Dendritic cell treated with granulocyte-macrophage colony-stimulating factor and Interleukin-4, amounts not matched to agents 40 ng/mL and 50 ng/mL, for 4 days (primary cell): ENCODE data around the gene OPRD1.
"Not testable (repeated sequence)": the region's sequence is repeated elsewhere in the genome, so short reads cannot be mapped to it uniquely, and the experiment has no call there.

Experiments used
- H3K27ac Mint-ChIP-seq: one replicate; pipeline ENCODE4 v1.8.0; 2022; ENCODE audit warnings: mild to moderate bottlenecking, mixed read lengths
- H3K27me3 Mint-ChIP-seq: one replicate; pipeline ENCODE4 v1.8.0; 2022; ENCODE audit warnings: mild to moderate bottlenecking, mixed read lengths
- H3K36me3 Mint-ChIP-seq: one replicate; pipeline ENCODE4 v1.8.0; 2022; ENCODE audit warnings: low read depth, mixed read lengths
- H3K4me1 Mint-ChIP-seq: one replicate; pipeline ENCODE4 v1.8.0; 2022; ENCODE audit warnings: low read depth, mixed read lengths
- H3K4me3 Mint-ChIP-seq: one replicate; pipeline ENCODE4 v1.8.0; 2022; ENCODE audit warnings: mild to moderate bottlenecking, moderate library complexity, mixed read lengths
- H3K9me3 Mint-ChIP-seq: one replicate; pipeline ENCODE4 v1.8.0; 2022; ENCODE audit warnings: mixed read lengths
- intact Hi-C: fragments of 100-400 bp; cut with micrococcal nuclease; formaldehyde crosslinking; loops from one replicate; pipeline ENCODE4 v1.15.0; 2022

Gene OPRD1

GRCh38 chr1:28812669-28813468, 899 bp downstream of the OPRD1 start:
- Mint-ChIP-seq H3K9me3 (no peaks in the 10 kb centered on the region), H3K4me3 (no peak overlapping the region), H3K27me3 (peaks cover 62% of the 10 kb centered on the region), H3K4me1 (peaks cover 11% of the 10 kb centered on the region), H3K36me3 (no peaks in the 10 kb centered on the region), H3K27ac (no peak overlapping the region)
- intact Hi-C loops, result no loop called here

DNA sequence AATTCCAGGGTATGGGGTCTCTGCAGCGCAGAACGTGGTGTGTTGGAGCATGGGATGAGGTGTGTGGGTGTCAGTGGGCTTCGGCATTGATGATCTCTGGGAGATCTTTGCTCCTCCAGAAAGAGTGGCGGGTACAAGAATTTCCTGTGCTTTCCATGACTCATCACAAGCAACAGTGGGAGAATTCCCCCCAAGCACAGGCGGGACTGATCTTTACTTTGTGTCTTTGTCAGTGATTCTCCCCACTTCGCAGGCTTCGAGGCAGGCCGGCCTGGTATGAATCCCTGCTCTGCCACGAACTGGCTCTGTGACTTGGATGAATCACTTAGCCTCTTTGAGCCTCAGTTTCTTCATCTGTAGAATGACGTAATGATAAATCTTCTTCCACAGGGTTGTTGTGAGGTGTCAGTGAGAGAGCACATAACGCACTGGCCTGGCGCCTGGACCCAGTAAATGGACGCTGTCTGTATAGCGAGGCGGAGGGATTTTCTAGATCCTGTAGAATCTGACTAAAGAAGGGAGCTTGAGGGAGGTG, 2.0 kb downstream of the OPRD1 start:
- H3K4me1 Mint-ChIP-seq, result peaks cover 11% of the 10 kb centered on the region
- peaks cover 62% of the 10 kb centered on the region for H3K27me3 Mint-ChIP-seq
- H3K9me3 Mint-ChIP-seq, result no peaks in the 10 kb centered on the region
- no peak overlapping the region for H3K27ac Mint-ChIP-seq
- H3K36me3 Mint-ChIP-seq, result no peaks in the 10 kb centered on the region
- H3K4me3 Mint-ChIP-seq, result no peak overlapping the region
- intact Hi-C loops, result no loop called here

- peaks cover 54% of the 10 kb centered on the region for H3K27me3 Mint-ChIP-seq
- no peak overlapping the region for H3K27ac Mint-ChIP-seq
- H3K4me1 Mint-ChIP-seq, result peaks cover 5% of the 10 kb centered on the region
- H3K9me3 Mint-ChIP-seq, result no peaks in the 10 kb centered on the region
- no peaks in the 10 kb centered on the region for H3K36me3 Mint-ChIP-seq
- intact Hi-C loops, result no loop called here
- no peak overlapping the region for H3K4me3 Mint-ChIP-seq
Observed at GRCh38 chr1:28815533-28816185, 3.7 kb downstream of the OPRD1 start.

GRCh38 chr1:28817133-28817532, 5.2 kb downstream of the OPRD1 start:
- Mint-ChIP-seq H3K27me3 (peaks cover 44% of the 10 kb centered on the region), H3K4me1 (no peaks in the 10 kb centered on the region), H3K27ac (no peak overlapping the region), H3K4me3 (no peak overlapping the region), H3K9me3 (no peaks in the 10 kb centered on the region), H3K36me3 (no peaks in the 10 kb centered on the region)
- intact Hi-C loops, result no loop called here

DNA sequence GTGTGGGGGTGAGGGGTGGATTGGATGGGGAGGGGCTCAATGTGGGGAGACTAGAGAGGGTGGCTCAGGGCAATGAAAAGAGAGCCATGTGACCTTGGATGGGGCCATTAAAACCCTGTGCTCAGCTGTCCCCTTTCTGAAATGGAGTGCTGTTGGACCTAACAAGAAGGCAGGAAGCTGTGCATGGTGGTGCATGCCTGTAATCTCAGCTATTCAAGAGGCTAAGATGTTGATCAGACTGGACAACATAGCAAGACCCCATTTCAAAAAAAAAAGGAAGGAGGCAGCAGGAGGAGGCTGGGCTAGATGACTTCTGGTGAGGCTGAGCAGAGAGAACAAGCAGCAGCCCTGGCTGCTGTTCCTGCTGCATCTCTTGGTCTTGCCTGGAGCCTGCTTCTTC, 7.0 kb downstream of the OPRD1 start:
- Mint-ChIP-seq H3K4me3 (no peak overlapping the region), H3K27me3 (peaks cover 29% of the 10 kb centered on the region), H3K4me1 (no peaks in the 10 kb centered on the region), H3K9me3 (no peaks in the 10 kb centered on the region), H3K27ac (no peak overlapping the region), H3K36me3 (no peaks in the 10 kb centered on the region)
- intact Hi-C loops, result no loop called here

DNA sequence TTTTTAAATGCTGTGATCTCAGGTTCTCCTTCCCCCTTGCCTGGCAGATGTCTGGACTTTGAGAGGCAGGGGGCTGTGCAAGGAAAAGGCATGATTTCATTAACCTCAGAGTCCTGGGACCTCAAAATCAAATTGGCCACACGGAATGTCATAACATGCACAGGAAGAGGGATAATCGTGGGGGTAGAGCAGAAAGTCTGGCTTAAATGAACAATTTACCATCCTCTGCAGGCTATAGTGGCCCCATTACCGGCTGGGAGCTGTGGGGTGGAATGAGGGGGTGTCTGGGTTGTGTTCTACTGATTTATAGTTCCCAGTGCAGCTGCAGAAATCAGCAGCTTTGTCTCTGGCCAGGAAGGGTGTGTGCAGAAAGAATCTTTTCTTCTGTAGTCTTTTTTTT, 10.8 kb downstream of the OPRD1 start:
- no peaks in the 10 kb centered on the region for H3K9me3 Mint-ChIP-seq
- no peak overlapping the region for H3K4me3 Mint-ChIP-seq
- intact Hi-C loops, result no loop called here
- H3K27me3 Mint-ChIP-seq, result peaks cover 4% of the 10 kb centered on the region
- H3K4me1 Mint-ChIP-seq, result no peaks in the 10 kb centered on the region
- H3K36me3 Mint-ChIP-seq, result no peaks in the 10 kb centered on the region
- no peak overlapping the region for H3K27ac Mint-ChIP-seq

DNA sequence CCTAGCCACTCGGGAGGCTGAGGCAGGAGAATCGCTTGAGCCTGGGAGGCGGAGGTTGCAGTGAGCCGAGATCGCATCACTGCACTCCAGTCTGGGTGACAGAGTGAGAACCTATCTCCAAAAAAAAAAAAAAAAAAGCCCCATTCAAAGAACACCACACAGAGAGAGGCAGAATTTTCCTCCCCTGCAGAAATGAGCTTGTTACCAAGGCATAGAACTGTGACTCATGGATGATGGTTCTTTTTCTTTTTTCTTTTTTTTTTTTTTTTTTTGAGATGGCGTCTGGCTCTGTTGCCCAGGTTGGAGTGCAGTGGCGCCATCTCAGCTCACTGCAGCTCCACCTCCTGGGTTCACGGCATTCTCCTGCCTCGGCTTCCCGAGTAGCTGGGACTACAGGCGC, 12.1 kb downstream of the OPRD1 start:
- H3K36me3 Mint-ChIP-seq, H3K4me1 Mint-ChIP-seq, H3K27me3 Mint-ChIP-seq, H3K27ac Mint-ChIP-seq, H3K4me3 Mint-ChIP-seq, intact Hi-C loops, H3K9me3 Mint-ChIP-seq: not testable (repeated sequence)

DNA sequence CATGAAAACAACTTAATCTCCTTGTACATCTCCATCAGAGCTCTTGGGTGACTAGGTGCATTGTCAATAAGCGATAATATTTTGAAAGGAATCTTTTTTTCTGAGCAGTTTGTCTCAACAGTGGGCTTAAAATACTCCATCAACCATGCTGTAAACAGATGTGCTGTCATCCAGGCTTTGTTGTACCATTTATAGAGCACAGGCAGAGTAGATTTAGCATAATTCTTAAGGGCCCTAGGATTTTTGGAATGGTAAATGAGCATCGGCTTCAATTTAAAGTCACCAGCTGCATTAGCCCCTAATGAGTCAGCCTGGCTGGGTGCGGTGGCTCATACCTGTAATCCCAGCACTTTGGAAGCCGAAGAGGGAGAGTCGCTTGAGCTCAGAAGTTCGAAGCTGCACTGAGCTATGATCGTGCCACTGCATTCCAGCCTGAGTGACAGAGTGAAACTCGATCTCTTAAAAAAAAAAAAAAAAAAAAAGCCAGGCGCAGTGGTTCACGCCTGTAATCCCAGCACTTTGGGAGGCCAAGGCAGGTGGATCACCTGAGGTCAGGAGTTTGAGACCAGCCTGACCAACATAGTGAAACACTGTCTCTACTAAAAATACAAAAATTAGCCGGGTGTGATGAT, 16.4 kb downstream of the OPRD1 start:
- H3K27ac Mint-ChIP-seq, intact Hi-C loops, H3K9me3 Mint-ChIP-seq, H3K4me3 Mint-ChIP-seq, H3K36me3 Mint-ChIP-seq, H3K4me1 Mint-ChIP-seq, H3K27me3 Mint-ChIP-seq: not testable (repeated sequence)

DNA sequence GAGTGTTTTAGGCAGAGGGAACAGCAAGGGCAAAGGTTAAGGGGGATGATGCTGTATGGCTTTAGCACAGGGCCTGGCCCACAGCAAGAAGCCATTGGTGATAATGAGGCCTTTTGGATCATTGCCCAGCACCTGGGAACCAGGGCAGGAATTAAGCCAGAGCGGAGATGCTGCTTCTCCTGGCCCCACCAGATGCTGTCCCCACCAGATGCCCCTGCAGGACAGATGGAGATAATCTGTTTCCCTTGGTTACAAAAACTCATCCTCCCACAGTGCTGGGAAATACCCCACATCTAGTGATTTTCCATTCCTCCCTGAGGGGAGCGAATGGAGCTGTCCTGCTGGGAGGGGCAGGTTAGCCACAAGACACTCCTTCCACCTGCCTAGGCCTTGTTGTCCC, 18.8 kb downstream of the OPRD1 start:
- H3K9me3 Mint-ChIP-seq, result no peaks in the 10 kb centered on the region

DNA sequence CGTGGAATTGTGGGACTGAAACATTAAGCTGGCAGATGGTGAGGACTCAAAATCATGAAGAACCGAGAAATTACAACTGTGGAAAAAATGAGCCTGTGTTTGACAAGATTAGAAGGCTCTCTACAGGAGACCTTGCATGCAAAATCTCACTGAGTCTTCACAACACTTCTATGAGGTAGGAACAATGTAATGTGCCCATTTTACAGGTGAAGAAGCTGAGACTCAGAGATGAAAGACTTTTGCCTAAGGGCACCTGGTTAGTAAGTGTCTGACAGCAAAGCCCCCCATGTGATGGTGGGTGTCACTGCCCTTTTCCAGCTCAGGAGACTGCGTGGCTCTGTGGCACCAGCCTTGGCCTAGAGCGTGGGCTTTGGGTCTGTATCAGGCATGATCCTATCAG, 21.0 kb downstream of the OPRD1 start:
- H3K36me3 Mint-ChIP-seq, result no peaks in the 10 kb centered on the region
- H3K9me3 Mint-ChIP-seq, result no peaks in the 10 kb centered on the region
- H3K4me1 Mint-ChIP-seq, result no peaks in the 10 kb centered on the region
- no peak overlapping the region for H3K4me3 Mint-ChIP-seq
- intact Hi-C loops, result no loop called here
- no peak overlapping the region for H3K27ac Mint-ChIP-seq
- no peaks in the 10 kb centered on the region for H3K27me3 Mint-ChIP-seq

More for the DNA sequence above, 18.8 kb downstream of the OPRD1 start:
- H3K27me3 Mint-ChIP-seq, result peaks cover 2% of the 10 kb centered on the region
- H3K4me1 Mint-ChIP-seq, result no peaks in the 10 kb centered on the region
- intact Hi-C loops, result no loop called here
- H3K4me3 Mint-ChIP-seq, result no peak overlapping the region
- H3K27ac Mint-ChIP-seq, result no peak overlapping the region
- no peaks in the 10 kb centered on the region for H3K36me3 Mint-ChIP-seq

GRCh38 chr1:28833381-28833780, 21.4 kb downstream of the OPRD1 start:
- Mint-ChIP-seq H3K36me3 (no peaks in the 10 kb centered on the region), H3K9me3 (no peaks in the 10 kb centered on the region), H3K27me3 (no peaks in the 10 kb centered on the region), H3K4me1 (no peaks in the 10 kb centered on the region), H3K27ac (no peak overlapping the region), H3K4me3 (no peak overlapping the region)
- intact Hi-C loops, result no loop called here

- H3K36me3 Mint-ChIP-seq, result no peaks in the 10 kb centered on the region
- no peak overlapping the region for H3K27ac Mint-ChIP-seq
- no peak overlapping the region for H3K4me3 Mint-ChIP-seq
- H3K9me3 Mint-ChIP-seq, result no peaks in the 10 kb centered on the region
- H3K27me3 Mint-ChIP-seq, result peaks cover 11% of the 10 kb centered on the region
- intact Hi-C loops, result no loop called here
- no peaks in the 10 kb centered on the region for H3K4me1 Mint-ChIP-seq
Observed at GRCh38 chr1:28835237-28835650, 23.3 kb downstream of the OPRD1 start.

- H3K27ac Mint-ChIP-seq, result no peak overlapping the region
- no peaks in the 10 kb centered on the region for H3K36me3 Mint-ChIP-seq
- H3K27me3 Mint-ChIP-seq, result peaks cover 11% of the 10 kb centered on the region
Observed at GRCh38 chr1:28836421-28836956, 24.5 kb downstream of the OPRD1 start.

GRCh38 chr1:28840928-28841544, 29.1 kb downstream of the OPRD1 start:
- no peaks in the 10 kb centered on the region for H3K36me3 Mint-ChIP-seq
- no peak overlapping the region for H3K27ac Mint-ChIP-seq
- peaks cover 5% of the 10 kb centered on the region for H3K4me1 Mint-ChIP-seq
- peaks cover 11% of the 10 kb centered on the region for H3K27me3 Mint-ChIP-seq
- no peak overlapping the region for H3K4me3 Mint-ChIP-seq
- no peaks in the 10 kb centered on the region for H3K9me3 Mint-ChIP-seq
- intact Hi-C loops, result no loop called here

More at GRCh38 chr1:28836421-28836956, 24.5 kb downstream of the OPRD1 start:
- H3K4me3 Mint-ChIP-seq, result no peak overlapping the region
- no peaks in the 10 kb centered on the region for H3K4me1 Mint-ChIP-seq
- H3K9me3 Mint-ChIP-seq, result no peaks in the 10 kb centered on the region
- intact Hi-C loops, result no loop called here
